Liver (tissue), 9 donors: ENCODE data around the gene FAM3B. TPM values are rescaled to one million over a fixed set of nuclear protein-coding genes. Genes with fewer than 3 reads are reported as not detected.

Experiments used
- DNase-seq: peaks from one replicate; pipeline ENCODE4 v3.0.0-alpha.2; 2017; ENCODE audit warnings: low spot score
- H3K27ac ChIP-seq, 2 donors: one replicate each; pipeline ENCODE4 v1.7.0; 2013; ENCODE audit warnings: inconsistent platforms in 2 of 2, low read length in 2 of 2, control low read depth in 1 of 2, low read depth in 1 of 2, mild to moderate bottlenecking in 1 of 2
- H3K27me3 ChIP-seq, 4 donors: one replicate each; pipeline versions ENCODE4 v1.6.1 to v1.7.0; 2013; ENCODE audit warnings: low read length in 3 of 4, inconsistent platforms in 1 of 4, mild to moderate bottlenecking in 1 of 4, moderate library complexity in 1 of 4; ENCODE audit not compliant: control insufficient read depth in 4 of 4, insufficient read depth in 4 of 4
- H3K36me3 ChIP-seq, 4 donors: one replicate each; pipeline versions ENCODE4 v1.6.1 to v1.7.0; 2013; ENCODE audit warnings: low read length in 3 of 4, mild to moderate bottlenecking in 3 of 4, low read depth in 1 of 4, moderate library complexity in 1 of 4; ENCODE audit not compliant: control insufficient read depth in 4 of 4, insufficient read depth in 3 of 4
- H3K4me1 ChIP-seq, 4 donors: one replicate each; pipeline versions ENCODE4 v1.6.1 to v1.7.0; 2013; ENCODE audit warnings: low read length in 3 of 4, mild to moderate bottlenecking in 3 of 4, moderate library complexity in 1 of 4; ENCODE audit not compliant: control insufficient read depth in 4 of 4, insufficient read depth in 4 of 4
- H3K4me3 ChIP-seq, 3 donors: one replicate each; pipeline versions ENCODE4 v1.6.1 to v1.7.0; 2013; ENCODE audit warnings: low read length in 3 of 3, control low read depth in 1 of 3, low read depth in 1 of 3, mild to moderate bottlenecking in 1 of 3
- H3K9ac ChIP-seq, 2 donors: one replicate each; pipeline ENCODE4 v1.7.0; 2013; ENCODE audit warnings: low read length in 2 of 2, mild to moderate bottlenecking in 2 of 2, moderate library complexity in 2 of 2, control low read depth in 1 of 2, low read depth in 1 of 2
- H3K9me3 ChIP-seq, 4 donors: one replicate each; pipeline versions ENCODE4 v1.6.1 to v1.7.0; 2013; ENCODE audit warnings: low read length in 3 of 4; ENCODE audit not compliant: control insufficient read depth in 4 of 4
- EGR1 ChIP-seq, 2 donors: IDR thresholded peaks; 2 replicates each; pipeline ENCODE4 v1.6.1; 2016 to 2018; ENCODE audit warnings: antibody characterized with exemption in 2 of 2, low read depth in 2 of 2
- FOXA1 ChIP-seq: IDR thresholded peaks from 2 replicates; pipeline ENCODE4 v1.6.1; 2016; ENCODE audit warnings: antibody characterized with exemption
- GABPA ChIP-seq, 2 donors: IDR thresholded peaks in 1 of 2; conservative IDR thresholded peaks in 1 of 2; 2 replicates each; pipeline ENCODE4 v1.6.1; 2016; ENCODE audit warnings: antibody characterized with exemption in 2 of 2, mild to moderate bottlenecking in 1 of 2, moderate library complexity in 1 of 2
- HNF4A ChIP-seq, 2 donors: conservative IDR thresholded peaks; 2 replicates each; pipeline ENCODE4 v1.6.1; 2016; ENCODE audit warnings: antibody characterized with exemption in 2 of 2, mild to moderate bottlenecking in 2 of 2
- HNF4G ChIP-seq: IDR thresholded peaks from 2 replicates; pipeline ENCODE4 v1.6.1; 2016; ENCODE audit warnings: antibody characterized with exemption
- JUND ChIP-seq, 2 donors: IDR thresholded peaks; 2 replicates each; pipeline ENCODE4 v1.6.1; 2016; ENCODE audit warnings: antibody characterized with exemption in 2 of 2
- NR2F2 ChIP-seq: IDR thresholded peaks from 2 replicates; pipeline ENCODE4 v1.6.1; 2016; ENCODE audit warnings: antibody characterized with exemption
- RAD21 ChIP-seq, 2 donors: IDR thresholded peaks; 2 replicates each; pipeline ENCODE4 v1.6.1; 2016; ENCODE audit warnings: antibody characterized with exemption in 2 of 2, mild to moderate bottlenecking in 2 of 2
- REST ChIP-seq: IDR thresholded peaks from 2 replicates; pipeline ENCODE4 v1.6.1; 2016; ENCODE audit warnings: antibody characterized with exemption, mild to moderate bottlenecking
- RXRA ChIP-seq, 2 donors: IDR thresholded peaks; 2 replicates each; pipeline ENCODE4 v1.6.1; 2017 to 2018; ENCODE audit warnings: antibody characterized with exemption in 2 of 2, mild to moderate bottlenecking in 1 of 2
- SP1 ChIP-seq: IDR thresholded peaks from 2 replicates; pipeline ENCODE4 v1.6.1; 2018; ENCODE audit warnings: antibody characterized with exemption, mild to moderate bottlenecking
- TAF1 ChIP-seq: conservative IDR thresholded peaks from 2 replicates; pipeline ENCODE4 v1.6.1; 2016; ENCODE audit warnings: antibody characterized with exemption, mild to moderate bottlenecking
- ZBTB33 ChIP-seq: IDR thresholded peaks from 2 replicates; pipeline ENCODE4 v1.6.1; 2016; ENCODE audit warnings: antibody characterized with exemption
- WGBS: extraction: QIAGEN DNeasy Blood & Tissue Kit; methylation state at CpG from one replicate; pipeline ENCODE4 v1.1.7; 2013; 5-methylcytosine and 5-hydroxymethylcytosine counted together
- polyA plus RNA-seq, 2 donors: library from polyadenylated mRNA; stranded (reverse) in 1 of 2; unstranded in 1 of 2; fragments of 200-250 nt in 1 of 2; fragments of >200 nt in 1 of 2; fragmentation: Nextera tagmentation in 1 of 2; extraction: Ambion mirVana in 1 of 2; gene quantifications; one replicate each; pipeline versions ENCODE4 v1.2.1 to v1.2.3, GENCODE V29; 2013 to 2015
- total RNA-seq, 2 donors: library from RNA; depleted of rRNA; stranded (reverse); fragments of >200 nt; gene quantifications; one replicate each; pipeline ENCODE4 v1.2.3, GENCODE V29; 2014
- TF ChIP-seq, protein P1 (sequence below): fragments of 150-350 bp; IDR thresholded peaks from 2 replicates; pipeline ENCODE4 v1.5.1; 2017; ENCODE audit warnings: improper control_type of control experiment, low read depth, low read length; ENCODE audit not compliant: missing input control
- TF ChIP-seq, protein P2 (sequence below): IDR thresholded peaks from 2 replicates; pipeline ENCODE4 v1.6.1; 2016; ENCODE audit warnings: antibody characterized with exemption
- donor health status: healthy.
- donor health status: healthy.
- donor health status: healthy.
- donor health status: healthy.
- donor health status: healthy.

Gene FAM3B
- total and polyA plus RNA-seq, 4 donors: 0.72 to 18.2 (median 3.4) TPM

GRCh38 chr21:41318218-41318617 is 1.6 kb downstream of the FAM3B start (continued):
- TF ChIP-seq REST: no peak
- no peak for TF ChIP-seq EGR1 (IDR thresholded peaks at IDR 0.05; ENCODE audit: low read depth in 2 of 2)
- TF ChIP-seq RAD21 (IDR thresholded peaks at IDR 0.05): no peak

DNA sequence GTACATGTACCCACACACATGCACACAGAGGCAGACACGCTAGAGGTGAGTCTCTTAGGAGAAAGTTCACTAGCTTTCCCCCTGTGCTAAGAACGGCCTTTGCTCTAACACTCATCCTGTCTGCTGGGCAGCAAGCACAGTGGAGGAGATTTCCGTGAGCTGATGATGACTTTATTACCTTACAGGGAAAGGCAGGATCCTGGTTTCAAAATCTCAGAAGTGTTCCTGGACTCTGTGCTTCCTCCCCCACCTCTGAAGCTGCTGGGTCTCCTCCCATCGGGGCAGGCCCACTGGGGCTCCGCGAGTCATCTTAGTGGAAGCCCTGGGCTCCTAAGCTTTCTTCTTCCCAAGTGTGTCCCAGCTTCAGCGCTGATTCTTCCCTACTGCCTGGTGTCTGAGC is 2.7 kb downstream of the FAM3B start:
- H3K27ac ChIP-seq: no peak overlapping the region
- TF ChIP-seq NR2F2: no peak
- TF ChIP-seq, protein P1, sequence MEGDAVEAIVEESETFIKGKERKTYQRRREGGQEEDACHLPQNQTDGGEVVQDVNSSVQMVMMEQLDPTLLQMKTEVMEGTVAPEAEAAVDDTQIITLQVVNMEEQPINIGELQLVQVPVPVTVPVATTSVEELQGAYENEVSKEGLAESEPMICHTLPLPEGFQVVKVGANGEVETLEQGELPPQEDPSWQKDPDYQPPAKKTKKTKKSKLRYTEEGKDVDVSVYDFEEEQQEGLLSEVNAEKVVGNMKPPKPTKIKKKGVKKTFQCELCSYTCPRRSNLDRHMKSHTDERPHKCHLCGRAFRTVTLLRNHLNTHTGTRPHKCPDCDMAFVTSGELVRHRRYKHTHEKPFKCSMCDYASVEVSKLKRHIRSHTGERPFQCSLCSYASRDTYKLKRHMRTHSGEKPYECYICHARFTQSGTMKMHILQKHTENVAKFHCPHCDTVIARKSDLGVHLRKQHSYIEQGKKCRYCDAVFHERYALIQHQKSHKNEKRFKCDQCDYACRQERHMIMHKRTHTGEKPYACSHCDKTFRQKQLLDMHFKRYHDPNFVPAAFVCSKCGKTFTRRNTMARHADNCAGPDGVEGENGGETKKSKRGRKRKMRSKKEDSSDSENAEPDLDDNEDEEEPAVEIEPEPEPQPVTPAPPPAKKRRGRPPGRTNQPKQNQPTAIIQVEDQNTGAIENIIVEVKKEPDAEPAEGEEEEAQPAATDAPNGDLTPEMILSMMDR: no peak
- TF ChIP-seq SP1: no peak
- TF ChIP-seq HNF4G: no peak
- no peak overlapping the region for H3K4me3 ChIP-seq
- 78% methylated on average over 7 of the region's 7 CpGs for WGBS
- no peaks in the 10 kb centered on the region for H3K9me3 ChIP-seq
- peaks cover 0 to 5% (median 0%) of the 10 kb centered on the region in 4 donors for H3K27me3 ChIP-seq
- H3K36me3 ChIP-seq: no peaks in the 10 kb centered on the region
- peaks cover 0 to 4% (median 0%) of the 10 kb centered on the region in 4 donors for H3K4me1 ChIP-seq
- no peak overlapping the region for H3K9ac ChIP-seq
- DNase-seq: no peak

- Histone ChIP-seq H3K4me1 (peaks cover 0 to 4% (median under 1%) of the 10 kb centered on the region in 4 donors), H3K27me3 (no peaks in the 10 kb centered on the region), H3K9me3 (no peaks in the 10 kb centered on the region), H3K27ac (no peak overlapping the region), H3K4me3 (no peak overlapping the region), H3K36me3 (no peaks in the 10 kb centered on the region), H3K9ac (no peak overlapping the region)
- whole genome bisulfite sequencing: 88% methylated on average over 20 of the region's 20 CpGs
- no peak for DNase-seq
- TF ChIP-seq, protein P2, sequence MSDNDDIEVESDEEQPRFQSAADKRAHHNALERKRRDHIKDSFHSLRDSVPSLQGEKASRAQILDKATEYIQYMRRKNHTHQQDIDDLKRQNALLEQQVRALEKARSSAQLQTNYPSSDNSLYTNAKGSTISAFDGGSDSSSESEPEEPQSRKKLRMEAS: no peak
- TF ChIP-seq REST: no peak
- TF ChIP-seq NR2F2: no peak
- no peak for TF ChIP-seq RXRA (IDR thresholded peaks at IDR 0.05)
- no peak for TF ChIP-seq RAD21 (IDR thresholded peaks at IDR 0.05)
- no peak for TF ChIP-seq HNF4G
- no peak for TF ChIP-seq ZBTB33
- TF ChIP-seq, protein P1: no peak
- no peak for TF ChIP-seq JUND (IDR thresholded peaks at IDR 0.05)
- TF ChIP-seq EGR1 (IDR thresholded peaks at IDR 0.05; ENCODE audit: low read depth in 2 of 2): no peak
- TF ChIP-seq SP1: no peak
- TF ChIP-seq HNF4A (conservative IDR thresholded peaks at IDR 0.05): no peak
- TF ChIP-seq FOXA1: no peak
- no peak for TF ChIP-seq TAF1
- TF ChIP-seq GABPA (IDR thresholded peaks at IDR 0.05 in 1 of 2, conservative IDR thresholded peaks at IDR 0.05 in 1 of 2): no peak
Measured at GRCh38 chr21:41321211-41321907, 4.8 kb downstream of the FAM3B start.
